Left colon (tissue), 2 donors: Measurements from ENCODE around the gene PSD4. TPM values are rescaled to one million over a fixed set of nuclear protein-coding genes. Genes with fewer than 3 reads are reported as not detected.
A peak's percentile ranks its signal among the peaks of the same experiment; 100 is the strongest.

Experiments
- ATAC-seq: fragments of 200-7000 bp; cut with Tn5 transposase; one replicate; pipeline ENCODE4 v1.9.1; 2020; ENCODE audit warnings: mild to moderate bottlenecking, moderate library complexity
- DNase-seq, 2 donors: peaks; one replicate each; pipeline ENCODE4 v3.0.0-alpha.2; 2020
- intact Hi-C, 2 donors: fragments of 100-400 bp; cut with DNase I in 1 of 2; cut with micrococcal nuclease in 1 of 2; formaldehyde crosslinking; loops; one replicate each; pipeline versions ENCODE4 v1.11.2 to v1.14.0; 2022; cut with DNase I, micrococcal nuclease
- total RNA-seq, 2 donors: library from RNA; stranded (reverse); fragmentation: NEBNext Ultra II Directional; extraction: Animal tissue kit (Norgen Biotek cat#: 25700); gene quantifications; one replicate each; pipeline ENCODE4 v1.2.1, GENCODE V29; 2021
- donor health status: DM: no; HTN: no; CAD: no.
- donor health status: DM: yes; HTN: yes; CAD: no.

PSD4 gene
- total RNA-seq, 2 donors from 2014 or later: 68.4 to 72.1 TPM

DNA sequence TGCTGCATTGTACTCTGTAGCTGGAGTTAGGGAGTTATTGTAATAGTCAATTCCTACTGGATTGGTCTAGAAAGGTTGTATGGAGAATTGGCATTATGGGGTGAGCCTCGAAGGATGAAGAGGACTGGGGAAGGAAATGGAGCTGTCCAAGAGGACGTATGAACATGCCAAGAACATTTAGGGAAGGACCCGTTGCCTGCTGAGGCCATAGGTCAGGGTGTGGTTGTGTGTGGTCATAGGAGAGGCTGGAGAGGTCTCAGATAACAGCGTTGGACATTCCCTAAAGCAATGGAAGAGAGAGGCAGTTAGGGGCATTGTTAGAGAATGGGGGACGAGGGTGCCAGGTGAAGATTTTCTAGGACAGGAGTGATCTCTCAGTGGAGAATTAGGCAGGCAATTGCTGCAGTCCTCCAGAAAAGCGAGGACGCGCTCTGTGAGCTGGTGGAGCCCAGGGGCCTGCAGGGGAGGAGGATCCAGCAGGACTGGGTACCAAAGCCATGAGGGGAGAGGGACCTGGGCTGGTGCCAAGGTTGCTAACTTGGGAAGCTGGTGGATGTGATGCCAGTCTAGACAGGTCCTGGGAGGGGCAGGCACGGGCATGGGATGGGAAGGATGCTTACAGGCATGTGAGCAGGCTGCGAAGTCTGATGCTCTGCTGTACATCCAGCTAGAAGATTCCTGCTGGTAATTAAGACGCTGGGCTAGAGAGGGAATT is 9.4 kb upstream of the PSD4 start:
- intact Hi-C loops: no loop called here
- ATAC-seq (no peak), DNase-seq (peak in 1 of 2 donors; percentile 37)

DNA sequence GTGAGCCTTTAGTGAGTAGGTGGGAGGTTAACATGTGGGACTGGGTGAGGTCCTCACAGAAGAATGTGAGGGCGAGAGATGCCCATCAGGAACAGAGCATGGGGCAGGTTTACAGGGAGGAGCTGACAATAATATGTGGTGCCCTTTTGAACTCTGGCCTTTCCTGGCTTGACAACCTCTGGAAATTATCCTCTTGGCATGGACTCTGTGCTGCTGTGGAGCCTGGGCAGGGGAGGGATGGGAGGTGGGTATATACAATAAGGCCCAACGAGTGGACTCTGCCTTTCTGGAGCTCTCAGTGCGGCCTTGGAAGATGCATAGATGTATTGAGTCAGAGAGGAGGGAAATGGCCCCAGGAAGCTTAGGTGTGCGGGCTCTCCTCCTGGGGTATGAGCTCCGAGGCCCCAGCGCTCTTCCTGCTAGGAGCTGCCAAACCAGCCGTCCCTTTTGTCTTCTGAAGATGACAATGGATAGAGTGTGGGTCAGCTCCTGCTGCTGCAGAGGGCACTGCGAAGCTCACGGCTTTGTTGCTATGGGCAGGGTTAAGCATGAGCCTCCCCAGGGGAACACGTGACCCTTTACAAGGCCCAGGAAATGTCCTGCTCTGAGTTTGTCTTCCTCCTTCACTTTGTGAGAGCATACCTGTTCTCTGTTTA is 8.7 kb upstream of the PSD4 start:
- ATAC-seq (peak; percentile 66), DNase-seq (peak in 1 of 2 donors; percentile 49)
- intact Hi-C loops: no loop called here

DNA sequence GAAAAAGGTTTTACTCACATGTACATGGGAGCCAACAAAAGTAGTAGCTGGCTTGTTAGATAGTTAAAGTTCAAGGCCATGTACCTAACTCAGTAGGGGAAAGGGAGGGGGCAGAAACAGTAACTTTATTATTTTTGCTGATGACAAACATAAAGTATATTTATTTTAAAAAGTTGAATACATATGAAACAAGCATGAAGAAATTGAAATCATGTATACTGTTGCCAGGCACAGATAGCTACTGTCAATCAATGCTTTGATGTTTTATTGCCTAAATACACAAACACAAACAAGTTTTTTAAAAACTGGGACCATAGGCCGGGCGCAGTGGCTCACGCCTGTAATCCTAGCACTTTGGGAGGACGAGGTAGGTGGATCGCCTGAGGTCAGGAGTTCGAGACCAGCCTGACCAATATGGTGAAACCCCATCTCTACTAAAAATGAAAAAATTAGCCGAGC is 7.6 kb upstream of the PSD4 start:
- intact Hi-C loops: no loop called here
- ATAC-seq: no peak
- no peak for DNase-seq

DNA sequence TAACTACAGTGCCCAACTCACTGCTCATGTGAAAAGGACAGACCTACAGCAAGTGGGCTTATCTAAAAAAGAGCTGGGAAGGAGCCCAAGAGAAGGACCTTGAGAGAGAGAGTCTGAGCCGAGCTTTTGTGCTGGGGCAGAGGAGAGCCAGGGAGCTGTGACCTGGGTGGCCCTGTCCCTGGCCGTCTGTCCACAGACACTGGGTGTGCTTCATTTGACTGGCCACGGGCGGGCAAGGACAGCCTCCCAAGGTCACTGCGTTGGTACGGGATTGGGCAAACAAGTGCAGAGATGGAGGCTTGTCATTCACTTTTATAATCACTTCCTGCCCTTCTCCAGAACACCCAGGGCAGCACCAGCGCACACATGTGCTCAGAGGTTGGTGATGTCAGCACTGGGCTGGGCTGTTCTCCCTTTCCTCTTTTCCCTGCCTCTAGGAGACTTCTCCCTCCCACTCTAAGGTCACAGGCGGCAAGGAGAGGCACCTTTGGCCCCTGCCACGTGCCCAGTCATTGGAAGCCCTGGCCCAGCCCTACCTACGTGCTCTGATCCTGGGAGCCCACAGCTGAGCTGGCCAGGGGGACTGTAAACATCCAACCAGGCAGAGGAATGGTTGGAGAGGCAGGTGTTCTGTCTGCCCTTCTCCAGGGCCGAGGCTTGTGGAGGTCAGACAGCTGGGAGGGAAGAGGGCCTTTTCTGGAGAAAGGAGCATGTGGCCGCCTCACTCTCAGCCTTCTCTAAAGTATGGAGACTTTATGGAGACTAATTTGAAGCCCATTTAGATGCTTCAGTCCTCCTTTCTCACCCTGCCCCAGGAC is 6.4 kb upstream of the PSD4 start:
- ATAC-seq (peak; percentile 85), DNase-seq (peak; percentile 78 to 88)
- intact Hi-C loops: no loop called here

DNA sequence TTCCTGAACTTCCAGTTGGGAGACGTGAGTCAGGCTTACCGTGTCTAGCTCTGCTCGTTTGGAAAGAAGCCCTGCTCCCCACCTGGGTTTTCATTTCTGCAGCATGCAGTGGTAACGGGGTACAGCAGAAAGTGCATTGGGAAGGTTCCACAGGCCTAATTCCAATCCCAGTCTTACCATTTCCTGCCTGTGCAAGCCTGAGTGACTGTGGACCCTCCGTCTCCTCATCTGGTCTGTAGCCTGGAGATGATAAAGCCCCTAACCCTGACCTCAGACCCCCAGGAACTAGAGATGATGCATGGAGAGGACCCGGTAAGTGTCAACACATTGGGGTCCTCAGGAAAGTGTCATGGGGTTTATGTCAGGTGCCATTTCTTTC is 5.8 kb upstream of the PSD4 start:
- intact Hi-C loops: no loop called here
- DNase-seq: no peak
- no peak for ATAC-seq

DNA sequence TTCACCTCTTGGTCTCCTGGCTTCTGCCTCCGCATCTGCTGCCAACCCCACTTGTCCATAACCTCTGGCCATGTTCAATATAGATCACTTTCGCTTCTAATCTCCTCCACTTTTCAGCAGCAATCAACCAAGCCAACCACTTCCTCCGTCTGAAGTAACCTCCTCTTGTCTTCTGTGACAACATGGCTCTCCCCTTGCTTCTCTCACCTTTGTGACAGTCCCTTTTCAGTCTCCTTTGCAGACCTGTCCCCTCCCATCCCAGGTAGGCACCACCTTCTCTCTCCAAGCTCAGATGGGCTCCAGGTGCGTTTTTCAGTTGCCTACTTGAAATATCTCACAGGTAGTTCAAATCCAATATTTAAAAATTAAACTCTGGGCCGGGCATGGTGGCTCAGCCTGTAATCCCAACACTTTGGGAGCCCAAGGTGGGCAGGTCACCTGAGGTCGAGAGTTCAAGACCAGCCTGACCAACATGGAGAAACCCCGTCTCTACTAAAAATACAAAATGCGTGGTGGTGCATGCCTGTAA is 4.7 kb upstream of the PSD4 start:
- ATAC-seq (no peak), DNase-seq (no peak)
- intact Hi-C loops: no loop called here

DNA sequence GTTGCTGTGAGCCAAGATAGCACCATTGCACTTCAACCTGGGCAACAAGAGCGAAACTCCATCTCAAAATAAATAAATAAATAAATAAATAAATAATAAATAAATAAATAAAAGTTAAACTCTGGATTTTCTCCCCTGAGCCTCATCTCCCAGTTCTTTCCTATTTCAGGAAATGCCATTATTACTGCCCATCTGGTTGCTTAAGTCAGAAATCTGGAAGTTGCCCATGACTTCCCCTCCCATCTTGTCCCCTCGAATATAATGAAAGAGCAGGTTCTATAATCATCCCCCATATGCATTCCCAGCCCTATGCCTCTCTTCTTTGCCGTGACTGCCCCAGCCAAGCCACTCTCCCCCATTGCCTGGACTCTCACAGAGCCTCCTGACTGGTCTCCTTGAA is 4.2 kb upstream of the PSD4 start:
- ATAC-seq: no peak
- intact Hi-C loops: no loop called here
- DNase-seq: no peak

DNA sequence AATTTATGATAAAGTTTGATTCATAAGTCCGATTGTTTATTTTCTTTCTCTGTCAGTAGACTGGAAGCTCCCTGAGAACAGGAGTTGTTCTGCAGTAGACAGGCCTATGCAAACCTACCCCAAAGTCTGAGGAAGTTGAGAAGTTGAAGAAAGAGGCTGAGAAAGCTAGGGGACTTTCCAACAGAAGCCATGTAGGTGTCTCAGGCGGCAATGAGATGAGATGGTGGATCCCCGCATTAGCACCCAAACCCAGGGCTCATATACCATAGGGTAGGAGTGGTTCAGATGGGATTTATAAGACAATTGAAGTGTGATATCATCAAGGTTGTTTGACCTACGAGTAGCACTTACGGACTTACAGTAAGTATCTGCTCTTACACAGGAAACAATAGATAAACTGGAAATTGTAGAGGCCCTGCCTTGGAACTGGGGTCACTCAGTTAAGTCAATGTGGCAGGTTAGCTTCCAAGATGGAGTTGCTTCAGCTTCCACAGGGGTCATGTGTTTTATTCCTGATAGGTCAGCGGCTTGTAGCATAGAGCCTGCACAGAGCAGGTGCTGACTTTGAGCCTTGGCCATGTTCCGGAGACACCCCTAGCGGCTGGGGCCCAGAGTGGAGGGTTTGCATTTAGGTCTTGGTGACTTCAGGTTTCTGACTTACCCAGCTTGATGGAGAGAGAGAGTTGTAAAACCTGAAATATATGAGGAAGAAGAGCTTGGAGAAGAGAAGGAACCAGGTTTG is 2.3 kb upstream of the PSD4 start:
- DNase-seq (no peak), ATAC-seq (no peak)
- intact Hi-C loops: no loop called here

DNA sequence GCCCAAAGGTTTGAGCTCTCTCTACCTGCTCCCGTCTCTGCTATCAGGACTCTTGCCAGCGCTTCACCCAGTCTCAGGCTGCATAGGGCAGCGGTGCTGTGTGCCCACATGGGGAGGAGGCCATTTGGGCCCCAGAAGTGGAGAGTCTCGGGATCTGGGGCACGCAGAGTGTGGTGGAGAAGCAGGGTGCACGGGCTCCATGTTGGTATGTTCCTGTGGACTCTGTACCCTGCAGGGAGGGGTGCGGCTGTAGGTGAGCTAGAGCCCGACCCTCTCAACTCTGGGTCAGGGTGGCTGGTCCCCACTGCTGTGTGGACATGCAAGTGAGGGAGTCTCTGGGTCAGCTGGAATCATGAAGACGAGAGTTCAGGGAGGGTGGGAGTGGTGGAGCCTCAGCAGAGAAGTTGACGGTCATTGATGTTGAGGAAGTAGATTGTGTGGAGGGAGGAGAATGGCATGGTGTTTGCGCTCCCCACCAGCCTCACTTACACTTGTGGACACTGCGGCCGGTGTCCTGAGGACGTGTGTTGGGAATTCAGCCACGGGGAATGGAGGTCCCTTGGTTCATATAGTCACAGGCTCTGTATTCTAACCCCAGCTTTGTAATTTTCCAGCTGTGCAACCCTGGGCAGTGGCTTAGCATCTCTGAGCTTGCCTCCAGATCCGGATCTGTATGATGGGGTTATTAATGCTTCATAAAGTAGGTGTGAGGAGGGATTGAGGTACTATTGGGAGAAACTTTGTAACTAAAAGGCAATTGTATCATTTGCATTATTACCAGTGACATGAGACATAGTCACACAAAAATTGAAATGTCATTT is 840 bp upstream of the PSD4 start:
- intact Hi-C loops: no loop called here
- DNase-seq (no peak), ATAC-seq (no peak)

DNA sequence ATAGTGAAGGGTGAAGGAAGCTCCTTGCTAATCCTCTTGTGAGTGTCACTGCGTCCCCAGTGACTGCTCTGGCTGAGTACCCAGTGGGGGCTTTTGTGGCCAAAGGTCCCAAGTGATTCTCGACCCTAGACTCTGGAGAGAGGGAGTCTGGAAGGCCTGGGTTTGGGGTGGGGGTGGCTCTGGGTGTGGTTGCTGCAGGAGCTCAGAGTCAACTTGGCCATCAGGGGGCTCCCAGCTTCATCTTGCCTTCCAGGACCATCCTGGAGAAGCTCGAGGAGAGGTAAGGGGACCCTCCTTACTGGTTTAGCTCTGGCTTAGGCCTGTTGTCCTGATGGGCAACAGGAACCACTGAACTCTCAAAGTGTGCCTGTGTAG is 592 bp downstream of the PSD4 start:
- no peak for DNase-seq
- intact Hi-C loops: no loop called here
- no peak for ATAC-seq

DNA sequence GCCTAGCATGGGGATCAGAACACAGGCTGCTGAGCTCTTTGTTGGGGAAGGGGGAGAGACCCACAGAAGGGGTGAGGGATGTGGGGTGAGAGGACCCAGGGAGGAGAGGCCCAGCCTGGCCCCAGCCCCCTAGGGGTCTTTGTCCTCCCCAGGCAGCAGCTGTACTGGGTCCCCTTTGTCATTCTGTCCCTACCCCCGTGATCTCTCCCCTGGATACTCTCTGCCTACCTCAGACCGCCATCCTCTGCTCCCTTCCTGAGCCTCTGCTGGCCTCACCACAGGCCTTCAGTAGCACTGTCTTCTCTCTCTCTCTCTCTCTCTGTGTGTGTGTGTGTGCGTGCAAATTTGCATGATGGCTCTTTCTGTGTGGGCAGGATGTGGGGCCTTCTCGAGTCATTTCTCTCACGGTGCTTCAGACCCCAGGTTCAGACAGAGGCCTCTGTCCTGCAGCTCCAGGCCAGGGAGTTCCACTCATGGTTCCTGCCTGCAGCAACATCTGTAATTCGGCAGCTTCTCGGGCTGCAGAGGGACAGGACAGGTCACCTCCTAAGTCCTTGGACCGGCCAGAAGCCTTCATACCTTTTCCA is 1.4 kb downstream of the PSD4 start:
- ATAC-seq: peak; percentile 46
- intact Hi-C loops: no loop called here
- DNase-seq: peak in 1 of 2 donors; percentile 51

DNA sequence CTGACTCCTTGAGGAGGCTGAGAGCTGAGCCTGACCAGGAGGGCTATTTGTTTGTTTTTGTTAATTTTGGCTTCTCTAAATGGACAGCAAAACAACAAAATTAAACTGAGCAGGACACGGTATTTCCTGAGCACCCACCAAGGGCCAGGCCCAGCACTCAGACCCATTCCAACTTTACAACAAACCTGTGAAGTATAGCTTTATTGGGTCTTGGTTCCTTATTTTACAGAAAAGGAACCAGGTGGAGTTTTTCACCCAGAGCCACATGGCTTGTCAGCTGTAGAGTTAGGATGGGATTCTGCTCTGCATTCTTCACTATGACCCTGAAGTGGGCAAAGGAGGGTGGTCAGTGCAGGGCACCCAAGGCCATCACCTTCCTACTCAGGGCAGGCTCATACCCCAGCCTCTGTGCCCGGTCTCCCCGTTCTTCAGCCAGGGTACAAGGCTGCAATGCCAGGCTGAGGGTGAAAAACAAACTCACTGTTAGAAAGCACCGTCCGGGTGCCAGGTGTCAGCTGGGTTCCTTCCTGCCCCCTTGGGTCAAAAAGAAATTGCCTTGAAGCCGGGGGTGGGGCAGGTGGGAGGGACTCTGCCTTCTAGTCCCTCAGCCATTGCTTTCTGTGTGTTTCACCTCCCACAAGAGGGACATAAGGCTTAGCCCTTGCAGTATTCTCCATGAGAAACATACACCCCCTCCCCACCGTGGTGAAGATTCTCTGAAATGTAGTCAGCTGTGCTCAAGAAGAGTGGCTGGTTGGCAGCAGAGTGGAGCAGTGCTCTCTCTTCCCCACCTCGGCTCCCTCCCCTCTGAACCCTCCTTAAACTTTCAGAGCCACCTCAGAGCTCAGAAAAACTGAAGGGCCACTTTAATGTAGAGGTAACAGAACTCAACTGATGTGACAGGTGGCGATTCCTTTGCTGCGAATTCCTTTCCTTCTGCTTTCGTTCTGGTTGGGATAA is 2.2 kb downstream of the PSD4 start:
- DNase-seq: peak in 1 of 2 donors; percentile 46
- intact Hi-C loops: no loop called here
- ATAC-seq: peak; percentile 23

DNA sequence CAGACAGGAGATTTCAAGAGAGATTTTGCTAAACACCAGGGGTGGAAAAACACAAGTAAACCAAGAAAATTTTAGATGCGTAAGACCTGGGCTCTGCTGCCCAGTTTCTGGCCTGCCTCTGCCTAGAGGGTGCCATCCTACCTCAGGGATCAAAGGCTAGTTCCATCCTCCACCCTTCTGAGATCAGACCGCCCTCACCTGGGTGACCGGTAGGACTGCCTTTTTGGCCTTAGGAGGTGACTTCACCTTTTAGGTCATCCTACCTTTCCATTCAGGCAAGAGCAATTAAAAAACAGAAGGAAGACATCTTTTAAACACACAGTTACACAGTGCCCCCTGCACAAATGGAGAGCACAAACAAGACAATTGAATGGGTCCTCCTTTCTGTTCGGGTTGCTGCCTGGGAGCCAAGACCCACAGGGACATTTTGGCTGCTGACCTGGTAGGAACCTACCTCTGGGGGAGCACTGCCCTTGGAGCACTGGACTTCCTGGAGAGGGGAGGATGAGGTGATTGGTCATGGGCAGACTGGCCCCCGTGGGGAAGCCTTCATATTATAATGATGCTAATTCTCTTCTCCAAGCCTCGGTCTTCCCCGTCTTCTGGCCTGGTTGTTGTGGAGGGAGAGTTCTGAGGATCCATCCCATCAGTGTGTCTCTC is 3.1 kb downstream of the PSD4 start:
- DNase-seq (no peak), ATAC-seq (no peak)
- intact Hi-C loops: no loop called here

DNA sequence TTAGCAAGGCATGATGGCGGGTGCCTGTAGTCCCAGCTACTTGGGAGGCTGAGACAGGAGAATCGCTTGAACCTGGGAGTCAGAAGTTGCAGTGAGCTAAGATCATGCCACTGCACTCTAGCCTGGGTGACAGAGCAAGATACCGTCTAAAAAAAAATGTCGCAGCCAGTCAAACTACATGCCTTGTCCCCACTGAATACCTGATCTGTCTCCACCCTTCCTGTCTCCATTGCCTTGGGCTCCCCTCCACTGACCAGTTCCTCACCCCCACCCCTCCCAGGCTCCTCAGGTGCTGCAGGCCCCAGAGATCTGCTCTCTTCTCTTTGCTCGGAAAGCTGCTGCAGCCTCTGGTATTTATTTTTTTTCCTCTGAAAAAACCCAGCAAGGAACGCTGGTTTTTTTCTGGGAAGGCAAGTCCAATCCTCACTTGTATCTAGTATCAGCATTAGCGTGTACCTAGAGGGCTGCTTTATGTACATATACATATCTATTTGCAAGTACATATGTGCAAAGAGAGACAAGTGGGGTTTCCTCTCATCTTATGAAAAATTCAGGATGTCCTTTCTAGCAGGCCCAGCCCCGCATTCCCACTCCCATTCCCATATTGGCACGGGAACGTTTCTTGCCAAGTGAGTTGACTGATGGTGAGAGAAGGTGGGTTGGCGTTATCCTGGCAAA is 4.4 kb downstream of the PSD4 start:
- intact Hi-C loops: no loop called here
- DNase-seq (no peak), ATAC-seq (no peak)

DNA sequence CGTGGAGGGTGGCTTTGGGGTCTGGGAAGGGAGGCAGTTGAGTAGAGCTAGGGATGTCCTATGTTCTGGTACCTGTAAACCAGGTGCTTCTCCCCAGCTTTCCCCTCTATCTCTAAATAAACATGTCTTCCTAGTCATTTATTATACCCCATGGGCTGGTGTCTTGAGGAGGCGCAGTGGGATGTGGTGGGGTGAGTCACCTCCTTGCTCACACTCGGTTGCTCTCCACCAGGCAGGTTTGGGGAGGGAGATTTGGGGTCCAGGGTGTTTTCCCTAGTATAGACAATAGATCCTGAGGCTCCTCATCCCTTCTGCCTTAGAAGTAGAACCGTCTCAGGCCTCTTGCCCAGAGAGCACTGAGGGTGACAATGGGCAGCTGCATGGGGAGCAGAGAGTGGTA is 5.1 kb downstream of the PSD4 start:
- DNase-seq (no peak), ATAC-seq (no peak)
- intact Hi-C loops: no loop called here
